Nephron progenitor cell (in vitro differentiated cells): ENCODE results near the gene DCDC1.

Source experiments
- DNase-seq: peaks from one replicate; pipeline ENCODE4 v3.0.0; 2021
- H3K27ac Mint-ChIP-seq: 2 replicates; pipeline ENCODE4 v1.8.0; 2021; ENCODE audit warnings: mild to moderate bottlenecking, moderate library complexity, mixed read lengths
- H3K27me3 Mint-ChIP-seq: 2 replicates; pipeline ENCODE4 v1.8.0; 2021; ENCODE audit warnings: mild to moderate bottlenecking, low read depth, mixed read lengths; ENCODE audit not compliant: poor library complexity
- H3K36me3 Mint-ChIP-seq: 2 replicates; pipeline ENCODE4 v1.8.0; 2021; ENCODE audit warnings: low read depth, mixed read lengths
- H3K4me1 Mint-ChIP-seq: 2 replicates; pipeline ENCODE4 v1.8.0; 2021; ENCODE audit warnings: mixed read lengths
- H3K4me3 Mint-ChIP-seq: 2 replicates; pipeline ENCODE4 v1.8.0; 2021; ENCODE audit warnings: mild to moderate bottlenecking, moderate library complexity, mixed read lengths
- H3K9me3 Mint-ChIP-seq: 2 replicates; pipeline ENCODE4 v1.8.0; 2021; ENCODE audit warnings: mild to moderate bottlenecking, moderate library complexity, mixed read lengths
- TF ChIP-seq, protein P1 (sequence below): fragments of 200-600 bp; sonication (generic); IDR thresholded peaks from 2 replicates; pipeline ENCODE4 v1.5.0; 2021; ENCODE audit warnings: antibody characterized with exemption

DCDC1 gene

DNA sequence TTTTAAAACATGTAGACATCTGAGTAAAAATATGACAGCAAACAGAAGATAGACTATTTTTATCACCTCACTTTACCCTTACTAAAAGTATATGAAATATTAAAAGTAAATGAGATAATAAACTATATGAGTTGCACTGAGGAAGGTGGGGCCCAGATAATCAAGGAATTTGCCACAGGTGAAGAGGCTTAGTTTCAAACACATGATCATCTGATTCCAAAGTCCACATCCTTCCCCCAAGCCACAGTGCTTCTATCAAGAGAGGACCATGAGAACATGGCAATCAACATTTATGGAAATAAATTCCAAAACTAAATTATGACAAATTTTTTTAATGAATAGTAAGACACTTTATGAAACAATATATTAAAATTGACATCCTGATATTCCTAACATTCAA lies 384.0 kb downstream of the DCDC1 start:
- Mint-ChIP-seq H3K4me3 (no peak overlapping the region), H3K9me3 (no peaks in the 10 kb centered on the region), H3K27ac (no peak overlapping the region), H3K27me3 (no peaks in the 10 kb centered on the region), H3K4me1 (no peaks in the 10 kb centered on the region), H3K36me3 (no peaks in the 10 kb centered on the region)
- no peak for DNase-seq
- TF ChIP-seq, protein P1, sequence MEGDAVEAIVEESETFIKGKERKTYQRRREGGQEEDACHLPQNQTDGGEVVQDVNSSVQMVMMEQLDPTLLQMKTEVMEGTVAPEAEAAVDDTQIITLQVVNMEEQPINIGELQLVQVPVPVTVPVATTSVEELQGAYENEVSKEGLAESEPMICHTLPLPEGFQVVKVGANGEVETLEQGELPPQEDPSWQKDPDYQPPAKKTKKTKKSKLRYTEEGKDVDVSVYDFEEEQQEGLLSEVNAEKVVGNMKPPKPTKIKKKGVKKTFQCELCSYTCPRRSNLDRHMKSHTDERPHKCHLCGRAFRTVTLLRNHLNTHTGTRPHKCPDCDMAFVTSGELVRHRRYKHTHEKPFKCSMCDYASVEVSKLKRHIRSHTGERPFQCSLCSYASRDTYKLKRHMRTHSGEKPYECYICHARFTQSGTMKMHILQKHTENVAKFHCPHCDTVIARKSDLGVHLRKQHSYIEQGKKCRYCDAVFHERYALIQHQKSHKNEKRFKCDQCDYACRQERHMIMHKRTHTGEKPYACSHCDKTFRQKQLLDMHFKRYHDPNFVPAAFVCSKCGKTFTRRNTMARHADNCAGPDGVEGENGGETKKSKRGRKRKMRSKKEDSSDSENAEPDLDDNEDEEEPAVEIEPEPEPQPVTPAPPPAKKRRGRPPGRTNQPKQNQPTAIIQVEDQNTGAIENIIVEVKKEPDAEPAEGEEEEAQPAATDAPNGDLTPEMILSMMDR: no peak

- H3K4me3 Mint-ChIP-seq: no peak overlapping the region
- no peak overlapping the region for H3K27ac Mint-ChIP-seq
- H3K4me1 Mint-ChIP-seq: no peaks in the 10 kb centered on the region
- H3K36me3 Mint-ChIP-seq: no peaks in the 10 kb centered on the region
- no peaks in the 10 kb centered on the region for H3K27me3 Mint-ChIP-seq
- TF ChIP-seq, protein P1: no peak
- DNase-seq: no peak
- H3K9me3 Mint-ChIP-seq: no peaks in the 10 kb centered on the region
These were observed 384.7 kb downstream of the DCDC1 start for GRCh38 chr11:30984827-30985226.

- no peak for DNase-seq
- Mint-ChIP-seq H3K27me3 (no peaks in the 10 kb centered on the region), H3K4me3 (no peak overlapping the region), H3K4me1 (no peaks in the 10 kb centered on the region), H3K9me3 (no peaks in the 10 kb centered on the region), H3K27ac (no peak overlapping the region), H3K36me3 (no peaks in the 10 kb centered on the region)
- TF ChIP-seq, protein P1: no peak
These were observed 385.1 kb downstream of the DCDC1 start for GRCh38 chr11:30984442-30984816.

- Mint-ChIP-seq H3K4me3 (no peak overlapping the region), H3K4me1 (no peaks in the 10 kb centered on the region), H3K9me3 (no peaks in the 10 kb centered on the region), H3K27me3 (no peaks in the 10 kb centered on the region), H3K36me3 (no peaks in the 10 kb centered on the region), H3K27ac (no peak overlapping the region)
- TF ChIP-seq, protein P1: no peak
- DNase-seq: no peak
These were observed 385.6 kb downstream of the DCDC1 start for GRCh38 chr11:30983776-30984441.

GRCh38 chr11:30983143-30983542 lies 386.4 kb downstream of the DCDC1 start:
- TF ChIP-seq, protein P1: no peak
- no peak overlapping the region for H3K27ac Mint-ChIP-seq
- H3K4me1 Mint-ChIP-seq: no peaks in the 10 kb centered on the region
- H3K27me3 Mint-ChIP-seq: no peaks in the 10 kb centered on the region
- no peak for DNase-seq
- H3K36me3 Mint-ChIP-seq: no peaks in the 10 kb centered on the region
- H3K4me3 Mint-ChIP-seq: no peak overlapping the region
- no peaks in the 10 kb centered on the region for H3K9me3 Mint-ChIP-seq

DNA sequence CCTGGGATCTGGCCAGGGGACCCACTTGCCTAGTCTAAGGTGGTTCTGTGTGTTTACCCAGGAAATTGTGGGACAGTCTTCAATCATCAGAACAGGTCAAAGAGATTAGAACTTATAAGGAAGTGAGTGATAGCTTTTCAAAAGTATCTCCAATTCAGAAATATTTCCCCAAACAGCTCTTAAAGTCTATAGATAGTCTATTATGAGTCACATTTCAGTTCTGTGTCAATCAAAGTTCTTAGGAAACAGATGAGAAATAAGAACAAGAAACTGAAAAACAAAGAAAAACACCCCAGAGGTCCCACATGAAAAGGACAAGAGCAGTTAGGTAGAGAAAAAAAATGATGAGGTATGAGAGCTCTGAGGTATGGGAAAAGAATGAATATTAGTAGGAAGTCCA lies 402.0 kb downstream of the DCDC1 start:
- no peak overlapping the region for H3K27ac Mint-ChIP-seq
- DNase-seq: no peak
- H3K4me3 Mint-ChIP-seq: no peak overlapping the region
- H3K27me3 Mint-ChIP-seq: peaks cover 10% of the 10 kb centered on the region
- H3K36me3 Mint-ChIP-seq: no peaks in the 10 kb centered on the region
- H3K4me1 Mint-ChIP-seq: no peaks in the 10 kb centered on the region
- TF ChIP-seq, protein P1: no peak
- peaks cover 18% of the 10 kb centered on the region for H3K9me3 Mint-ChIP-seq
